Esophagus muscularis mucosa (tissue), 4 donors: Measurements from ENCODE around the gene GPR151. TPM values are rescaled to one million over a fixed set of nuclear protein-coding genes. Genes with fewer than 3 reads are reported as not detected.

ENCODE experiments used
- DNase-seq: peaks from one replicate; pipeline ENCODE4 v3.0.0-alpha.2; 2017; ENCODE audit errors: extremely low spot score
- H3K27ac ChIP-seq, 4 donors: fragments of 200-600 bp; sonication (generic); replicated peaks in 1 of 4; 1 replicate in 3 of 4; 2 replicates in 1 of 4; pipeline ENCODE4 v1.5.1; 2016 to 2019; ENCODE audit warnings: mild to moderate bottlenecking in 1 of 4
- H3K27me3 ChIP-seq, 4 donors: fragments of 200-600 bp; sonication (generic); one replicate each; pipeline versions ENCODE4 v1.5.1 to v1.6.0; 2016 to 2019
- H3K36me3 ChIP-seq, 4 donors: fragments of 200-600 bp; sonication (generic); one replicate each; pipeline ENCODE4 v1.5.1; 2016 to 2019
- H3K4me1 ChIP-seq, 4 donors: fragments of 200-600 bp; sonication (generic); one replicate each; pipeline ENCODE4 v1.5.1; 2016 to 2019
- H3K4me3 ChIP-seq, 4 donors: fragments of 200-600 bp; sonication (generic); 1 replicate in 2 of 4; 2 replicates in 2 of 4; pipeline ENCODE4 v1.5.1; 2016 to 2019; ENCODE audit warnings: mild to moderate bottlenecking in 4 of 4, moderate library complexity in 1 of 4
- H3K9me3 ChIP-seq, 4 donors: fragments of 200-600 bp; sonication (generic); 1 replicate in 3 of 4; 2 replicates in 1 of 4; pipeline ENCODE4 v1.5.1; 2016 to 2019
- EP300 ChIP-seq: sonication (generic); formaldehyde crosslinking; IDR thresholded peaks from one replicate; pipeline ENCODE4 v1.6.1; 2017; ENCODE audit warnings: antibody characterized with exemption
- POLR2A ChIP-seq: fragments of 450-650 bp; IDR thresholded peaks from one replicate; pipeline ENCODE4 v1.6.1; 2017; ENCODE audit warnings: antibody characterized with exemption, moderate library complexity, mild to moderate bottlenecking, low read depth
- POLR2AphosphoS5 ChIP-seq, 2 donors: sonication (generic); formaldehyde crosslinking; IDR thresholded peaks; one replicate each; pipeline ENCODE4 v1.6.1; 2017; ENCODE audit warnings: antibody characterized with exemption in 2 of 2
- WGBS: methylation state at CpG from one replicate; pipeline ENCODE4 v1.1.5; 2018; 5-methylcytosine and 5-hydroxymethylcytosine counted together
- intact Hi-C: fragments of 100-400 bp; cut with DNase I; formaldehyde crosslinking; loops from one replicate; pipeline ENCODE4 v1.15.1; 2023
- total RNA-seq, 4 donors: library from RNA; depleted of rRNA; stranded (reverse); fragments of >200 nt; gene quantifications; one replicate each; pipeline versions ENCODE4 v1.1.0 to v1.2.1, GENCODE V29; 2016
- TF ChIP-seq, protein P1 (sequence below), 3 experiments: fragments of 200-600 bp in 2 of 3; fragments of 450-650 bp in 1 of 3; sonication (generic) in 2 of 3; IDR thresholded peaks; one replicate each; pipeline ENCODE4 v1.5.1; 2017 to 2019; ENCODE audit warnings: antibody characterized with exemption in 3 of 3, mild to moderate bottlenecking in 2 of 3, moderate library complexity in 1 of 3

The GPR151 gene
- total RNA-seq, 4 donors from 2014 or later, result not detected

DNA sequence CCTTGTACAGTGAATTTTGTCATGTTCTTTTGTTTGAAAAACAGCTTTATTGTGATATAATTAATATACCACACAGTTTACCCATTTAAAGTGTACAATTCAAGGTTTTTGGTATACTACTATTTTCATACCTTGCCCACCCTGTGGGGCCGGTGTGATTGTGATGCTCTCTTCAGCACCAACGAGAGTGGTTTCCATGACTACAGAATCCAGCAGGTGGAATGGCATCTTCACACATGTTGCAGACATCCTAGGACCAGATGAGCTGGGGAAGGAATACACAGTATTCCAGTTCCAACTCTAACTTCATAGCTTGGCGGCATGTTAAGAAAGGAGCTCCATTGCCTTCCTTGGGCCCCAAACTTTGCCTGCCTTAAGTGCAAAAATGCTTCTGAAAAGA lies 7.7 kb upstream of the GPR151 start:
- no peaks in the 10 kb centered on the region for H3K9me3 ChIP-seq
- no peak overlapping the region for H3K4me3 ChIP-seq
- no peaks in the 10 kb centered on the region for H3K4me1 ChIP-seq
- H3K27me3 ChIP-seq, result no peaks in the 10 kb centered on the region
- DNase-seq, result no peak
- H3K27ac ChIP-seq, result no peak overlapping the region
- intact Hi-C loops, result no loop called here
- WGBS, result 79% methylated on average over 3 of the region's 3 CpGs
- H3K36me3 ChIP-seq, result no peaks in the 10 kb centered on the region
- TF ChIP-seq EP300 (no peak), POLR2A (no peak), POLR2AphosphoS5 (IDR thresholded peaks at IDR 0.05) (no peak)
- TF ChIP-seq, protein P1, sequence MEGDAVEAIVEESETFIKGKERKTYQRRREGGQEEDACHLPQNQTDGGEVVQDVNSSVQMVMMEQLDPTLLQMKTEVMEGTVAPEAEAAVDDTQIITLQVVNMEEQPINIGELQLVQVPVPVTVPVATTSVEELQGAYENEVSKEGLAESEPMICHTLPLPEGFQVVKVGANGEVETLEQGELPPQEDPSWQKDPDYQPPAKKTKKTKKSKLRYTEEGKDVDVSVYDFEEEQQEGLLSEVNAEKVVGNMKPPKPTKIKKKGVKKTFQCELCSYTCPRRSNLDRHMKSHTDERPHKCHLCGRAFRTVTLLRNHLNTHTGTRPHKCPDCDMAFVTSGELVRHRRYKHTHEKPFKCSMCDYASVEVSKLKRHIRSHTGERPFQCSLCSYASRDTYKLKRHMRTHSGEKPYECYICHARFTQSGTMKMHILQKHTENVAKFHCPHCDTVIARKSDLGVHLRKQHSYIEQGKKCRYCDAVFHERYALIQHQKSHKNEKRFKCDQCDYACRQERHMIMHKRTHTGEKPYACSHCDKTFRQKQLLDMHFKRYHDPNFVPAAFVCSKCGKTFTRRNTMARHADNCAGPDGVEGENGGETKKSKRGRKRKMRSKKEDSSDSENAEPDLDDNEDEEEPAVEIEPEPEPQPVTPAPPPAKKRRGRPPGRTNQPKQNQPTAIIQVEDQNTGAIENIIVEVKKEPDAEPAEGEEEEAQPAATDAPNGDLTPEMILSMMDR (IDR thresholded peaks at IDR 0.05), result no peak

DNA sequence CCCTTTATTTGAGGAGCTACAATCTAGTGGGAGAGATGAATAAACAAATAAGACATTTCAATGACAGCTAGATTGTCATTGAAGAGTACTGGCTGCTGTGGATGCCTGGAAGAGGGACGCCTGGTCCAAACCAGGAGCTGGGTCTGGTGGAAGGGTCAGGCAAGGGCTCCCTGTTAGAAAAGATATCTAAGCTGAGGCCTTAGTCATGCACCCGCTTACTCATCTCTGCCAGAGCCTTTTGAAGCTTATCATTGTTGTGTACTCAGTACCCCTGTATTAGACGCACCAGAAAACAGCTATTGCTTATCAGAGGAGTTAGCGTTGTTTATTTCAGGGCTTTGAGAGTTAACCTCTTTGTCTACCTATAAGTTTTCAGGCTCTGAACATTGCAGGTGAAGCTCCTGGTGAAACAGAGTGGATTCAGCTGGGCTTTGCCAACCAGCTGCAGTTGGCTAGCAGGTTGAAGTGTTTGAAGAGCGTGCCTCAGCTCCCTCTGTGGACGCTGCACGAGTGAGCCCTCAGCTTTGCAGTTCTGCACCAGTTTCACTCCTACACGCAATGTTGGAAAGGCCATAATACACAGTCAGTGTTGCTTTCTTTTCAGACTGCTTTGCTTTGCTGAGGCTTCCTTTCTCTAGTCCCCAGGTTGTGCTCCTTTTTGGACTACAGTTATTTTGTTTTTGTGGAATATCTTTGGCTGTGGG lies 5.6 kb upstream of the GPR151 start:
- DNase-seq, result no peak
- no peaks in the 10 kb centered on the region for H3K9me3 ChIP-seq
- TF ChIP-seq EP300, result no peak
- no peak for TF ChIP-seq POLR2A
- TF ChIP-seq POLR2AphosphoS5 (IDR thresholded peaks at IDR 0.05), result no peak
- TF ChIP-seq, protein P1 (IDR thresholded peaks at IDR 0.05), result no peak
- no peaks in the 10 kb centered on the region for H3K4me1 ChIP-seq
- no peak overlapping the region for H3K27ac ChIP-seq
- no peak overlapping the region for H3K4me3 ChIP-seq
- WGBS, result 67% methylated on average over 8 of the region's 8 CpGs
- intact Hi-C loops, result no loop called here
- no peaks in the 10 kb centered on the region for H3K27me3 ChIP-seq
- no peaks in the 10 kb centered on the region for H3K36me3 ChIP-seq

DNA sequence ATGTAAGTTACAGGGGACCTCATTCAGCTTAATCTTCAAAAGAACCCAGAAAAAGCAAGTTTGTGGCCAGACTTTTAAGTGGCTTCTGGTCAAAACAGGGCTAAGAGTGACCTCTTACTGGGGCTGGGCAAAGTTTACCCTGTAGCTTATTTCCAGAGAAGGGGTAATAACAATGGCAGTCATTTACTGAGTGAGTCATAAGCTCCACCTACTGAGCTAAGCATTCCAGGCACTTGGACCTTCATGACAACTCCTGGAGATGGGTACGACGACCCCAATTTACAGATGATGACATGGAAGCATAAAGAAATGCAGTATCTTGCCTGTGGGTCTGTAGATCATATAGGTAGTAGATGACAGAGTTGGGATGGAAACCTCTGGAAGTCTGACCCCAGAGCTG lies 4.7 kb upstream of the GPR151 start:
- TF ChIP-seq POLR2A (no peak), EP300 (no peak)
- WGBS, result no CpG with 5 or more reads among the region's 2 CpGs
- Histone ChIP-seq H3K4me1 (no peaks in the 10 kb centered on the region), H3K27ac (no peak overlapping the region), H3K36me3 (no peaks in the 10 kb centered on the region), H3K4me3 (no peak overlapping the region), H3K27me3 (no peaks in the 10 kb centered on the region), H3K9me3 (no peaks in the 10 kb centered on the region)
- intact Hi-C loops, result no loop called here
- no peak for DNase-seq

DNA sequence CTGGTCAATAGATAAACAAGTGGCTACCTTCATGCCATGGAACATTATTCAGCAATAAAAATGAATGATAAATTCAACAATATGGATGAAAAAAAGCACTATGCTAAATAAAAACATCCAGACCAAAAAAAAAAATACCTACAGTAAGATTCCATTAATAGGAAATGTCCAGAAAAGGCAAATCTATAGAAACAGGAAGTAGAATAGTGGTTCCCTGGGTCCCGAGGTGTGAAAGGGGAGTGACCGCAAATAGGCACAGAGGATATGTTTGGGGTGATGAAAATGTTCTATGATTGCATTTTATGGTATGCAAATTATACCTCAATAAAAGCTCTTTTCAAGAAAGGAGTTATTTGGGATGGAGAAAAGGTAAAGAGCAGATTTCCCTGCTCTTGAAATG lies 3.6 kb upstream of the GPR151 start:
- no peak overlapping the region for H3K27ac ChIP-seq
- no peak overlapping the region for H3K4me3 ChIP-seq
- no peaks in the 10 kb centered on the region for H3K27me3 ChIP-seq
- no peak for DNase-seq
- TF ChIP-seq POLR2AphosphoS5 (IDR thresholded peaks at IDR 0.05) (no peak), EP300 (no peak), POLR2A (no peak)
- TF ChIP-seq, protein P1 (IDR thresholded peaks at IDR 0.05), result no peak
- intact Hi-C loops, result no loop called here
- H3K36me3 ChIP-seq, result no peaks in the 10 kb centered on the region
- no peaks in the 10 kb centered on the region for H3K4me1 ChIP-seq
- 50% methylated on average over 2 of the region's 2 CpGs for WGBS
- H3K9me3 ChIP-seq, result no peaks in the 10 kb centered on the region

DNA sequence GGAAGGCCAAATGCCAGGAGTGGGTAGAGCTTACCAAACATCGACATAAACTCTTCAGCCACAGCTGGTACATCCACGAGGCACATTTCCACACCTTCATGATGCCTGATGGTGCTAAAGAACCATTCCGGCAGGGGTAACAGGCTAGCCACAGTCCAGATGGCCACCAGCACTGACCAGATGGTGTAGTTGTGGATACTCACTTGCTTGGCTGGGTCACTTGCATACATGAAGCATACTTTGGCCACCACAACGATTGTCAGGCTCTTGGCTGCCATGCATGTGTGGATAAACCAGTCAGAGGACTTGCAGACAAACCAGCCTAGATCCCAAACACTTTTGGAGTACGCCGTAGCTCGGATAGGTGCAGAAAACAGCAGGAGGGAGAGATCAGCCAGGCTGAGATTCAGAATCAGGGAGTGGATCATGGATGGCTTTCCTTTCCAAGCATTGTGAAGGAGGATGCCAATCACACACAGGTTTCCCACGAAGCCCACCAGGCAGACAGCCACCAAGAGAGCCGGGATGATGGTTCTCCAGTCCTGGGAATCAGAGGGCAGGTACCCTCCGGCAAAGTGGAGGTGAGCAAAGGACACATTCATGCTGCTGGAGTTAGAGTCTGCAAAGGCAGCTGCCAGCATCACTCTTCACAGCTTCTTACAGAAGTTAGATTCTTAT lies 378 bp downstream of the GPR151 start:
- Histone ChIP-seq H3K27me3 (no peaks in the 10 kb centered on the region), H3K27ac (no peak overlapping the region), H3K36me3 (peaks cover 5 to 18% (median 15%) of the 10 kb centered on the region in 4 donors), H3K9me3 (no peaks in the 10 kb centered on the region), H3K4me3 (no peak overlapping the region), H3K4me1 (no peaks in the 10 kb centered on the region)
- no peak for DNase-seq
- TF ChIP-seq POLR2AphosphoS5 (IDR thresholded peaks at IDR 0.05) (no peak), EP300 (no peak), POLR2A (no peak)
- TF ChIP-seq, protein P1 (IDR thresholded peaks at IDR 0.05), result no peak
- 75% methylated on average over 10 of the region's 10 CpGs for WGBS
- intact Hi-C loops, result no loop called here
